Measurements from ENCODE around the gene CRADD.

The CRADD gene

GRCh38 chr12:93938317-93938716 is 261.1 kb downstream of the CRADD start:
- no peak for TF ChIP-seq CTCF (IDR thresholded peaks at IDR 0.05; ENCODE audit: insufficient read depth, missing control alignments)
- DNase-seq (ENCODE audit: insufficient read length, low spot score) (no peak), FAIRE-seq (no peak)

GRCh38 chr12:93938931-93939330 is 261.8 kb downstream of the CRADD start:
- no peak for TF ChIP-seq CTCF (IDR thresholded peaks at IDR 0.05; ENCODE audit: insufficient read depth, missing control alignments)
- DNase-seq (ENCODE audit: insufficient read length, low spot score) = no peak
- FAIRE-seq = no peak

GRCh38 chr12:93939641-93940325 is 262.6 kb downstream of the CRADD start:
- TF ChIP-seq CTCF (IDR thresholded peaks at IDR 0.05; ENCODE audit: insufficient read depth, missing control alignments) = no peak
- DNase-seq (ENCODE audit: insufficient read length, low spot score) (no peak), FAIRE-seq (no peak)

GRCh38 chr12:93943780-93944179 is 266.6 kb downstream of the CRADD start:
- FAIRE-seq = no peak
- no peak for TF ChIP-seq CTCF (IDR thresholded peaks at IDR 0.05; ENCODE audit: insufficient read depth, missing control alignments)
- no peak for DNase-seq (ENCODE audit: insufficient read length, low spot score)

- TF ChIP-seq CTCF (IDR thresholded peaks at IDR 0.05; ENCODE audit: insufficient read depth, missing control alignments) = no peak
- FAIRE-seq = no peak
- DNase-seq (ENCODE audit: insufficient read length, low spot score) = no peak
Measured at GRCh38 chr12:93944201-93944600, 267.0 kb downstream of the CRADD start.
